Measurements from ENCODE around the gene ATRNL1.

Gene ATRNL1

DNA sequence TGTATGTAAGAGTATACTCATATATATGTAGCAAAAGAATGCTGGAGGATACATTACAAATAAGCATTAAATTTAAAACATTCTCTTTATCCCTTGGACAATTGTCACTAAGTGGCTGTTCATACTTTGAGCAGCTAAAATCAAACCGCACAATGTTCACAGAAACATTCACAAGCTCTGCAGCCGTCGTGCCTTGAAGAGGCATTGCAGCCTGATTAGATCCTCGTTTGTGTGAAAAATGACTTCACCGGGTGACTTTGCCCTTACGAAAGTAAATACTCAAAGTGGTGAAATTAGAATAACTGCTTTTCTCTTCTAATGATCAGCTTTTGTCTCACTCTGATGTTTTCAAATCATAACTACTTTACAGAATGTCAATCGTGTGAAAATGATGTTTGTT, 860.8 kb downstream of the ATRNL1 start:
- Histone ChIP-seq H4K20me1 (ENCODE audit: insufficient read depth, low read length) (no peaks in the 10 kb centered on the region), H3K36me3 (replicated peaks; ENCODE audit: insufficient read depth, low read length) (no peaks in the 10 kb centered on the region), H3K79me2 (ENCODE audit: low read length) (no peaks in the 10 kb centered on the region), H3F3A (ENCODE audit: insufficient read depth, low read length) (0 out of 2 replicates have a peak, but pooled peaks cover 6% of the 10 kb centered on the region), H3K4me1 (ENCODE audit: low read length) (peaks cover 22% of the 10 kb centered on the region), H3K4me3 (ENCODE audit: low read length) (no peak overlapping the region), H3K9me2 (replicated peaks; ENCODE audit: insufficient read depth, low read length) (no peaks in the 10 kb centered on the region), H3K4me2 (ENCODE audit: low read depth, low read length) (no peak overlapping the region), H3K9me3 (replicated peaks; ENCODE audit: insufficient read depth, low read length) (no peaks in the 10 kb centered on the region), H3K27ac (ENCODE audit: low read length) (no peak overlapping the region), H2AFZ (ENCODE audit: low read length) (no peak overlapping the region), H3K27me3 (replicated peaks; ENCODE audit: insufficient read depth, low read length) (no peaks in the 10 kb centered on the region), H3K9ac (ENCODE audit: low read length) (no peak overlapping the region)
- no peak for DNase-seq
- TF ChIP-seq EZH2phosphoT487 (IDR thresholded peaks at IDR 0.05; ENCODE audit: low read length) = no peak
- TF ChIP-seq, protein P1, sequence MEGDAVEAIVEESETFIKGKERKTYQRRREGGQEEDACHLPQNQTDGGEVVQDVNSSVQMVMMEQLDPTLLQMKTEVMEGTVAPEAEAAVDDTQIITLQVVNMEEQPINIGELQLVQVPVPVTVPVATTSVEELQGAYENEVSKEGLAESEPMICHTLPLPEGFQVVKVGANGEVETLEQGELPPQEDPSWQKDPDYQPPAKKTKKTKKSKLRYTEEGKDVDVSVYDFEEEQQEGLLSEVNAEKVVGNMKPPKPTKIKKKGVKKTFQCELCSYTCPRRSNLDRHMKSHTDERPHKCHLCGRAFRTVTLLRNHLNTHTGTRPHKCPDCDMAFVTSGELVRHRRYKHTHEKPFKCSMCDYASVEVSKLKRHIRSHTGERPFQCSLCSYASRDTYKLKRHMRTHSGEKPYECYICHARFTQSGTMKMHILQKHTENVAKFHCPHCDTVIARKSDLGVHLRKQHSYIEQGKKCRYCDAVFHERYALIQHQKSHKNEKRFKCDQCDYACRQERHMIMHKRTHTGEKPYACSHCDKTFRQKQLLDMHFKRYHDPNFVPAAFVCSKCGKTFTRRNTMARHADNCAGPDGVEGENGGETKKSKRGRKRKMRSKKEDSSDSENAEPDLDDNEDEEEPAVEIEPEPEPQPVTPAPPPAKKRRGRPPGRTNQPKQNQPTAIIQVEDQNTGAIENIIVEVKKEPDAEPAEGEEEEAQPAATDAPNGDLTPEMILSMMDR (IDR thresholded peaks at IDR 0.05; ENCODE audit: low read length) = no peak
- no peak for TF ChIP-seq EZH2 (optimal IDR thresholded peaks at IDR 0.05; ENCODE audit: low read depth, low read length)

DNA sequence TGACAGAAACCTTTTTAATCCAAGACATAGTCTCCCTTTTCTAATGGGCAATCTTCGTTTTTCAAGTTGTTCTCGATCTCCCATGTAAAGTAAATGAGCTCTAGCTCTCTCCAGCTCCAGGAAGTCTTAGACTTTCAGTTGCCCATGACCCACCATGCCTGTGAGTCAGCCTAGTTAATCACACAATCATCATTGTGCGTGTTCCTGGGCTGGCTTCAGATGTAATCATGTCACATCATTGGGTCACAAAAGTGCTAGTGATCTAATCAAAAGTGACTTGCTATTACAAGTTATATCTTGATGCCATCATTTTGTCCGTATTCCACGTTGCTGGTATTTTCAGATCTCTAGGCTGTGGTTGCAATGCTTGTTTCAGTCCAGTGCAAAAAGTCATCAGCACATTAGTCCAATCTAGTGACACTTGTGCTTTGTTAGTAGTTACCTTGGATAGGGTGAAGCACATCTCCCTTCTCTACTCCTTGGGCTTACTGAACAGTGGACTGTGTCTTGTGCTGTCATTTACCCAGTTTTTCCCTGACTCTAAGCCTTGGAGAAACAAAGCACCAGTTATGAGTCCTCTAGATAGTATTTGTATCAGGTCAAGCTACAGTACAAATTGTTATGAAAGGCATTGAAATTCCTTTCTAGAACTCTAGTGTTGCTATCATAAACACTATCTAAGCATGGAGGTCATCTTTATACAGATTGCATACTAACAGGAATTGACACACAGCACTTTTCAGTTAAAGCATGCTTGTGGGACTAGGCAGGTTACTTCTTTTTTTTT, 863.3 kb downstream of the ATRNL1 start:
- no peak for DNase-seq
- no peaks in the 10 kb centered on the region for H3K9me3 ChIP-seq (replicated peaks; ENCODE audit: insufficient read depth, low read length)
- no peaks in the 10 kb centered on the region for H3F3A ChIP-seq (ENCODE audit: insufficient read depth, low read length)
- no peak overlapping the region for H3K4me2 ChIP-seq (ENCODE audit: low read depth, low read length)
- TF ChIP-seq EZH2phosphoT487 (IDR thresholded peaks at IDR 0.05; ENCODE audit: low read length) = no peak
- TF ChIP-seq, protein P1 (IDR thresholded peaks at IDR 0.05; ENCODE audit: low read length) = no peak
- TF ChIP-seq EZH2 (optimal IDR thresholded peaks at IDR 0.05; ENCODE audit: low read depth, low read length) = no peak
- H3K36me3 ChIP-seq (replicated peaks; ENCODE audit: insufficient read depth, low read length) = no peaks in the 10 kb centered on the region
- no peaks in the 10 kb centered on the region for H4K20me1 ChIP-seq (ENCODE audit: insufficient read depth, low read length)
- 0 out of 2 replicates have a peak, but pooled peaks cover 4% of the 10 kb centered on the region for H3K4me1 ChIP-seq (ENCODE audit: low read length)
- no peaks in the 10 kb centered on the region for H3K79me2 ChIP-seq (ENCODE audit: low read length)
- no peaks in the 10 kb centered on the region for H3K27me3 ChIP-seq (replicated peaks; ENCODE audit: insufficient read depth, low read length)
- no peak overlapping the region for H3K27ac ChIP-seq (ENCODE audit: low read length)
- no peak overlapping the region for H3K9ac ChIP-seq (ENCODE audit: low read length)
- no peak overlapping the region for H3K4me3 ChIP-seq (ENCODE audit: low read length)
- no peaks in the 10 kb centered on the region for H3K9me2 ChIP-seq (replicated peaks; ENCODE audit: insufficient read depth, low read length)
- H2AFZ ChIP-seq (ENCODE audit: low read length) = no peak overlapping the region

DNA sequence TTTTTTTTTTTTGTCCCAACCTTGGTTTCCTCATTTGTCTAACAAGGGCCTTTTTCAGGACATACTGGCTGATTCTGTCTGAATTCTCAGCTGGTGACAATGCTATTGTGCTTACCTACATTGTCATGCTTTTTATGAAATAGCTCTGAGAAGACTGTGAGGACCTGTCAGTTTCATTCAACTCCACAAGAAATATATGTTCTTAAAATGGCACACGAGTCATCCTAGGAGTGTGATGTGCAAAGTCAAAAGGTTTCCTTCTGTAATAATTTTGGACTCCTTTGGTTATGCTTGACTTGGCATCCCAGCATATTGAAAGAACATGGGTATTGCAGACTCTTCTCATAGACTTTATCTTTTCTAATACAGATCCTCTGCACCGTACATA, 863.8 kb downstream of the ATRNL1 start:
- Histone ChIP-seq H3K9me2 (replicated peaks; ENCODE audit: insufficient read depth, low read length) (no peaks in the 10 kb centered on the region), H3K4me1 (ENCODE audit: low read length) (0 out of 2 replicates have a peak, but pooled peaks cover 4% of the 10 kb centered on the region), H3K9me3 (replicated peaks; ENCODE audit: insufficient read depth, low read length) (no peaks in the 10 kb centered on the region), H4K20me1 (ENCODE audit: insufficient read depth, low read length) (no peaks in the 10 kb centered on the region), H3K4me3 (ENCODE audit: low read length) (no peak overlapping the region), H3K4me2 (ENCODE audit: low read depth, low read length) (no peak overlapping the region), H3F3A (ENCODE audit: insufficient read depth, low read length) (no peaks in the 10 kb centered on the region), H3K36me3 (replicated peaks; ENCODE audit: insufficient read depth, low read length) (no peaks in the 10 kb centered on the region), H3K27me3 (replicated peaks; ENCODE audit: insufficient read depth, low read length) (no peaks in the 10 kb centered on the region), H3K9ac (ENCODE audit: low read length) (no peak overlapping the region), H2AFZ (ENCODE audit: low read length) (no peak overlapping the region), H3K27ac (ENCODE audit: low read length) (no peak overlapping the region), H3K79me2 (ENCODE audit: low read length) (no peaks in the 10 kb centered on the region)
- no peak for TF ChIP-seq EZH2phosphoT487 (IDR thresholded peaks at IDR 0.05; ENCODE audit: low read length)
- TF ChIP-seq EZH2 (optimal IDR thresholded peaks at IDR 0.05; ENCODE audit: low read depth, low read length) = no peak
- TF ChIP-seq, protein P1 (IDR thresholded peaks at IDR 0.05; ENCODE audit: low read length) = no peak
- DNase-seq = no peak

Measured in MM.1S (cell line).